Colonic mucosa (tissue), 4 donors: ENCODE data around the gene IRF3. TPM values are rescaled to one million over a fixed set of nuclear protein-coding genes. Genes with fewer than 3 reads are reported as not detected.

Experiments used
- DNase-seq: peaks from one replicate; pipeline ENCODE4 v3.0.0-alpha.2; 2020
- H3K27ac ChIP-seq: fragments of 200-600 bp; one replicate; pipeline ENCODE4 v1.8.0; 2021
- H3K27me3 ChIP-seq: fragments of 200-600 bp; one replicate; pipeline ENCODE4 v1.8.0; 2021
- H3K36me3 ChIP-seq: fragments of 200-600 bp; one replicate; pipeline ENCODE4 v1.8.0; 2021
- H3K4me1 ChIP-seq: fragments of 200-600 bp; one replicate; pipeline ENCODE4 v1.8.0; 2021; ENCODE audit warnings: mild to moderate bottlenecking
- H3K4me3 ChIP-seq: fragments of 200-600 bp; one replicate; pipeline ENCODE4 v1.8.0; 2021
- H3K9ac ChIP-seq, 2 donors: one replicate each; pipeline ENCODE4 v1.7.0; 2013; ENCODE audit warnings: control low read depth in 2 of 2, low read depth in 2 of 2, low read length in 2 of 2
- H3K9me3 ChIP-seq: fragments of 200-600 bp; one replicate; pipeline ENCODE4 v1.8.0; 2021
- CTCF ChIP-seq: fragments of 200-600 bp; IDR thresholded peaks from one replicate; pipeline ENCODE4 v1.8.0; 2022; ENCODE audit warnings: antibody characterized with exemption, mild to moderate bottlenecking
- intact Hi-C: fragments of 100-400 bp; cut with DNase I; formaldehyde crosslinking; loops from one replicate; pipeline ENCODE4 v1.14.1; 2022
- total RNA-seq, 2 donors: library from RNA; stranded (reverse); fragmentation: NEBNext Ultra II Directional in 1 of 2; extraction: Animal tissue kit (Norgen Biotek cat#: 25700) in 1 of 2; gene quantifications; one replicate each; pipeline ENCODE4 v1.2.1, GENCODE V29; 2021
- donor health status: healthy.
- donor health status: DM: no; HTN: no; CAD: no.
- donor health status: DM: no; HTN: no; CAD: no.

Gene IRF3
- total RNA-seq, 2 donors from 2014 or later = 62.9 to 190 TPM

- Histone ChIP-seq H3K27ac (no peak overlapping the region), H3K27me3 (no peaks in the 10 kb centered on the region), H3K4me1 (no peaks in the 10 kb centered on the region), H3K9ac (no peak overlapping the region), H3K36me3 (no peaks in the 10 kb centered on the region), H3K4me3 (no peak overlapping the region), H3K9me3 (no peaks in the 10 kb centered on the region)
- DNase-seq = no peak
- no peak for TF ChIP-seq CTCF
- intact Hi-C loops = no loop called here
These were observed 30.5 kb upstream of the IRF3 start for GRCh38 chr19:49696115-49696514.

DNA sequence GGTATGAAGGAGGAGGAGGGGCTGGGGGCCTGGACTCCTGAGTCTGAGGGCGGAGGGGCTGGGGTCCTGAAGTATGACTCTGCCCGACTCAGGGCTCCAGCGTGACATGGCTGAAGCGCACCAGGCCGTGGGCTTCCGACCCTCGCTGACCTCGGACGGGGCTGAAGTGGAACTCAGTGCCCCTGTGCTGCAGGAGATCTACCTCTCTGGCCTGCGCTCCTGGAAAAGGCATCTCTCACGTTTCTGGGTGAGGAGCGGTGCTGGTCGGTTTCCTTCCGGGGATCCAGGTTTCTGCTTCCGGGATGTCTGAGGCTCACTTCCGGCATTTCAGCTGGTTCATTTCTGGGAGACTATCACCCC is 26.5 kb upstream of the IRF3 start:
- intact Hi-C loops = no loop called here
- H3K9me3 ChIP-seq = no peaks in the 10 kb centered on the region
- H3K9ac ChIP-seq = no peak overlapping the region
- peaks cover 12% of the 10 kb centered on the region for H3K27me3 ChIP-seq
- H3K36me3 ChIP-seq = no peaks in the 10 kb centered on the region
- TF ChIP-seq CTCF = no peak
- H3K27ac ChIP-seq = no peak overlapping the region
- peaks cover 4% of the 10 kb centered on the region for H3K4me1 ChIP-seq
- H3K4me3 ChIP-seq = no peak overlapping the region
- no peak for DNase-seq

GRCh38 chr19:49691243-49692146 is 25.8 kb upstream of the IRF3 start:
- DNase-seq = peak; percentile 44

DNA sequence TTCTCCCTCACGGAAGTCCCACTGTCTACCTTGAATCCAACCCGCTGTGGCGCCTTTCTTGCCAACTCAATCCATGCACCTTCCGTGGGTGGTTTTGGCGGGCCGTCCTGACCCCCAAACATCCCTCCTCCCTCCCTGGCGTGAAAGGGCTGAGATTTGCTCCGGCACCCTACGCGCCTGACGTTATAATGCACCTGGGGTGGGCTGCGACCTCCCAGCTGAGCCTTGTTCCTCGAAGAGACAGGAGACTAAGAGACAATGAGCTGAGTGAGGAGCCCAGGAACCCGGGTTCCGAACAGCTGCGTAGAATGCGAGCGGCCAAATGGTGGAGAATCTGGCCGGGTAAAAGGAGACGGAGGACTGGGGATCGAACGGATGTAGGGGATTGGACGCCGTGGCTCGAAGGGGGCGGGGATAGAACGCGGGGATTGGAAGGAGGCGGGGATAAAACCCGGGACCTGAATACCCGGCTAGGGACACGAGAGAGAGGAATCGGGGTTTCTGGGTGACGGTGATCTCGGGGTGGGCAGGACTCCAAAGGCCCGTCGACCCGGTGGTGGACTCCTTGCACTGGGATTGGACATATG is 25.1 kb upstream of the IRF3 start, which contains the start of gene CPT1C:
Gene CPT1C, plus strand, starts transcription at position 461 of the 587 bp plus-strand sequence. CDS start 1,137 bp downstream, outside the sequence.
- Histone ChIP-seq H3K4me3 (peak within 1 kb of the TSS; percentile 42), H3K27me3 (peaks cover 12% of the 10 kb centered on the region), H3K27ac (peak within 1 kb of the TSS; percentile 25), H3K9ac (peak within 1 kb of the TSS; percentile 7 to 32), H3K9me3 (no peaks in the 10 kb centered on the region), H3K4me1 (peaks cover 4% of the 10 kb centered on the region), H3K36me3 (no peaks in the 10 kb centered on the region)
- intact Hi-C loops = no loop called here
- peak; percentile 85 for DNase-seq
- no peak for TF ChIP-seq CTCF

More at GRCh38 chr19:49691243-49692146, 25.8 kb upstream of the IRF3 start:
- H3K9me3 ChIP-seq = no peaks in the 10 kb centered on the region
- intact Hi-C loops = no loop called here
- H3K9ac ChIP-seq = peak overlapping the region in 1 of 2 donors; percentile 24
- peak overlapping the region; percentile 42 for H3K4me3 ChIP-seq
- H3K4me1 ChIP-seq = peaks cover 4% of the 10 kb centered on the region
- H3K36me3 ChIP-seq = no peaks in the 10 kb centered on the region
- no peak for TF ChIP-seq CTCF
- peaks cover 12% of the 10 kb centered on the region for H3K27me3 ChIP-seq
- no peak overlapping the region for H3K27ac ChIP-seq

DNA sequence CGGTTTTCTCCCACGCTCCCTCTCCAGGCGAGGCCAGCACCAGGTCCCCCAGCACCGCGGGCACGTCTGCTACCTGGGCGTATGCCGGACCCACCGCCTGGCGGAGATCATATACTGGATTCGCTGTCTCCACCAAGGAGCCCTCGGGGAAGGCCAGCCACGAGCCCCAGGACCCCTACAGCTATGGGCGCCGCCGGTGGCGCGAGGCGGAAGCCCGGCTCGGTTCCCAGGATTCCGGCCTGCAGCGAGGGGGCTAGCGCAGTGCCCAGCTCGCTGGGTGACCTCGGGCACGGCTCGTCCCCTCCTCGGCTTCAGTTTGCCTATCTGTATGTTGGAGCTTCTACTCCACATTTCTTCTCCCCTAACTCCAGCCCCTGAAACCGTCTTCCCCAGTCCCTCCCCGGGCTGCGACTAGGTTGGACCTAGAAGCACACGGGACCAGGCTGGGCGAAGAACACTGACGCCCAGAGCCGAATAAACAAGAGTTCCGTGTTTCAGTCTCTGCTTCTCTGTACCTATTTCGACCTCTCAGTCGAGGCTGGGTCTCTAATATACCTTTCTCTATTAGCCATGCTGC is 24.5 kb upstream of the IRF3 start:
- intact Hi-C loops = no loop called here
- Histone ChIP-seq H3K9ac (peak overlapping the region; percentile 7 to 32), H3K4me3 (peak overlapping the region; percentile 42), H3K27me3 (peaks cover 12% of the 10 kb centered on the region), H3K27ac (peak overlapping the region; percentile 25), H3K36me3 (no peaks in the 10 kb centered on the region), H3K9me3 (no peaks in the 10 kb centered on the region), H3K4me1 (peaks cover 4% of the 10 kb centered on the region)
- no peak for DNase-seq
- TF ChIP-seq CTCF = peak; percentile 20
